ENCODE data around the gene EXOC3.

The EXOC3 gene

GRCh38 chr5:489689-490080, 46.7 kb downstream of the EXOC3 start:
- no peak for DNase-seq

- DNase-seq: no peak
Observed at GRCh38 chr5:490116-491106, 47.4 kb downstream of the EXOC3 start.

GRCh38 chr5:491119-491855, 48.3 kb downstream of the EXOC3 start:
- no peak for DNase-seq

- DNase-seq: no peak
Observed at GRCh38 chr5:491856-492155, 48.8 kb downstream of the EXOC3 start.

- DNase-seq: no peak
Observed at GRCh38 chr5:492314-492893, 49.4 kb downstream of the EXOC3 start.

- no peak for DNase-seq
Observed at GRCh38 chr5:493119-493701, 50.2 kb downstream of the EXOC3 start.

GRCh38 chr5:493758-494157, 50.8 kb downstream of the EXOC3 start:
- no peak for DNase-seq

- DNase-seq: no peak
Observed at GRCh38 chr5:494667-495255, 51.8 kb downstream of the EXOC3 start.

GRCh38 chr5:496028-496427, 53.1 kb downstream of the EXOC3 start:
- no peak for DNase-seq

GRCh38 chr5:497090-497700, 54.2 kb downstream of the EXOC3 start:
- no peak for DNase-seq

- no peak for DNase-seq
Observed at GRCh38 chr5:497871-498509, 55.0 kb downstream of the EXOC3 start.

- DNase-seq: no peak
Observed at GRCh38 chr5:499233-500209, 56.5 kb downstream of the EXOC3 start.

- DNase-seq: no peak
Observed at GRCh38 chr5:500491-500890, 57.5 kb downstream of the EXOC3 start.

- no peak for DNase-seq
Observed at GRCh38 chr5:501105-501830, 58.3 kb downstream of the EXOC3 start.

- no peak for DNase-seq
Observed at GRCh38 chr5:501831-502184, 58.8 kb downstream of the EXOC3 start.

- DNase-seq: no peak
Observed at GRCh38 chr5:502325-503079, 59.5 kb downstream of the EXOC3 start.

GRCh38 chr5:504326-505154, 61.6 kb downstream of the EXOC3 start:
- no peak for DNase-seq

- no peak for DNase-seq
Observed at GRCh38 chr5:505951-506525, 63.1 kb downstream of the EXOC3 start.
